Right lobe of liver (tissue), 6 donors: Measurements from ENCODE around the gene ELMO1. TPM values are rescaled to one million over a fixed set of nuclear protein-coding genes. Genes with fewer than 3 reads are reported as not detected.
"Not testable (repeated sequence)": the region's sequence is repeated elsewhere in the genome, so short reads cannot be mapped to it uniquely, and the experiment has no call there.

Source experiments
- ATAC-seq, 4 donors: fragments of 200-7000 bp; cut with Tn5 transposase; one replicate each; pipeline ENCODE4 v1.9.1; 2020; ENCODE audit warnings: mild to moderate bottlenecking in 4 of 4, moderate library complexity in 4 of 4
- DNase-seq, 3 donors: peaks; one replicate each; pipeline ENCODE4 v3.0.0-alpha.2; 2020
- H3K27ac ChIP-seq, 3 donors: fragments of 200-600 bp; one replicate each; pipeline ENCODE4 v1.8.0; 2022
- H3K27me3 ChIP-seq, 2 donors: fragments of 200-600 bp; one replicate each; pipeline ENCODE4 v1.8.0; 2022
- H3K36me3 ChIP-seq, 4 donors: fragments of 200-600 bp; sonication (generic) in 1 of 4; one replicate each; pipeline versions ENCODE4 v1.5.1 to v1.8.0; 2017 to 2022; ENCODE audit warnings: control low read depth in 1 of 4
- H3K4me1 ChIP-seq, 4 donors: fragments of 200-600 bp; sonication (generic) in 1 of 4; one replicate each; pipeline versions ENCODE4 v1.5.1 to v1.8.0; 2017 to 2022; ENCODE audit warnings: control low read depth in 1 of 4
- H3K4me3 ChIP-seq, 3 donors: fragments of 200-600 bp; one replicate each; pipeline ENCODE4 v1.8.0; 2022
- H3K9me3 ChIP-seq, 4 donors: fragments of 200-600 bp; sonication (generic) in 1 of 4; one replicate each; pipeline versions ENCODE4 v1.5.1 to v1.8.0; 2017 to 2022; ENCODE audit warnings: control low read depth in 1 of 4
- POLR2A ChIP-seq: fragments of 450-650 bp; IDR thresholded peaks from one replicate; pipeline ENCODE4 v1.6.1; 2017; ENCODE audit warnings: antibody characterized with exemption, mild to moderate bottlenecking
- WGBS: methylation state at CpG from one replicate; pipeline ENCODE4 v1.1.6; 2018; ENCODE audit warnings: low coverage, low lambda C conversion rate; ENCODE audit not compliant: insufficient coverage; ENCODE audit errors: missing lambda C conversion rate; 5-methylcytosine and 5-hydroxymethylcytosine counted together
- intact Hi-C, 2 donors: fragments of 100-400 bp; cut with DNase I; formaldehyde crosslinking; loops; one replicate each; pipeline versions ENCODE4 v1.11.2 to v1.14.1; 2022
- total RNA-seq, 6 experiments: library from RNA; depleted of rRNA in 2 of 6; stranded (reverse); fragments of >200 nt in 2 of 6; fragmentation: NEBNext Ultra II Directional in 3 of 6; extraction: Animal tissue kit (Norgen Biotek cat#: 25700) in 3 of 6; gene quantifications; one replicate each; pipeline versions ENCODE4 v1.1.0 to v1.2.4, GENCODE V29; 2016 to 2023
- TF ChIP-seq, protein P1 (sequence below), 4 donors: fragments of 200-600 bp in 3 of 4; fragments of 450-650 bp in 1 of 4; IDR thresholded peaks; one replicate each; pipeline versions ENCODE4 v1.5.1 to v1.8.0; 2016 to 2022; ENCODE audit warnings: antibody characterized with exemption in 4 of 4, mild to moderate bottlenecking in 2 of 4
- donor health status: DM: no; HTN: yes; CAD: no.
- donor health status: DM: no; HTN: no; CAD: no.
- donor health status: DM: no; HTN: no; CAD: no.
- donor health status: DM: no; HTN: yes; CAD: no.
- donor health status: DM: no; HTN: yes; CAD: no.

Gene ELMO1
- total RNA-seq, 6 experiments from 2014 or later = 18.4 to 55.4 (median 25.1) TPM

DNA sequence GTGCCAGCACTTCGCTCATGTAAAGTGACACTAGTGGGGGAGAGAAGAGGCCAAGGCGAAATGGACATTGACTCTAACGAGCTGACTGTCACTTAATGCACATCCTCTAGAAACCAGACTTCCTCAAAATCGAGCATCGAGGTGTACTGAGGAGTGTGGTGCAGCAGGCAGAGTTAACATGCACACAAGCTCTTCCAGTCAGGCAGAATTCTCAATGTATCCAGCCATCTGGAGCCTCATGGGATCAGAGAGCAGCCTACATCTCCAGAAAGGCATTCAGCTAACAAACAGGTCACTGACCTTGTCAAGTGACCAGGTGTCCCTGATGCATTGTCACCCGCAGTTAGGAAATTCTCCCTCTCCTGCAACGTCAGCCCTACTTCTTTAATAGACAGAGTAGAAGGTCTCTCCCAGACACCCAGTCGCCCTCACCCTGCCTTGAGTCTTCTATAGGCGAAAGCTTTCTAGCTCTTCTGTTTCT is 464.6 kb downstream of the ELMO1 start:
- no peak overlapping the region for H3K27ac ChIP-seq
- no peaks in the 10 kb centered on the region for H3K27me3 ChIP-seq
- no peaks in the 10 kb centered on the region for H3K9me3 ChIP-seq
- peak; percentile 74 to 83 (median 80) for ATAC-seq
- no peaks in the 10 kb centered on the region for H3K36me3 ChIP-seq
- peaks cover 0 to 29% (median 3%) of the 10 kb centered on the region in 4 donors for H3K4me1 ChIP-seq
- 54% methylated on average over 8 of the region's 9 CpGs for WGBS
- TF ChIP-seq, protein P1, sequence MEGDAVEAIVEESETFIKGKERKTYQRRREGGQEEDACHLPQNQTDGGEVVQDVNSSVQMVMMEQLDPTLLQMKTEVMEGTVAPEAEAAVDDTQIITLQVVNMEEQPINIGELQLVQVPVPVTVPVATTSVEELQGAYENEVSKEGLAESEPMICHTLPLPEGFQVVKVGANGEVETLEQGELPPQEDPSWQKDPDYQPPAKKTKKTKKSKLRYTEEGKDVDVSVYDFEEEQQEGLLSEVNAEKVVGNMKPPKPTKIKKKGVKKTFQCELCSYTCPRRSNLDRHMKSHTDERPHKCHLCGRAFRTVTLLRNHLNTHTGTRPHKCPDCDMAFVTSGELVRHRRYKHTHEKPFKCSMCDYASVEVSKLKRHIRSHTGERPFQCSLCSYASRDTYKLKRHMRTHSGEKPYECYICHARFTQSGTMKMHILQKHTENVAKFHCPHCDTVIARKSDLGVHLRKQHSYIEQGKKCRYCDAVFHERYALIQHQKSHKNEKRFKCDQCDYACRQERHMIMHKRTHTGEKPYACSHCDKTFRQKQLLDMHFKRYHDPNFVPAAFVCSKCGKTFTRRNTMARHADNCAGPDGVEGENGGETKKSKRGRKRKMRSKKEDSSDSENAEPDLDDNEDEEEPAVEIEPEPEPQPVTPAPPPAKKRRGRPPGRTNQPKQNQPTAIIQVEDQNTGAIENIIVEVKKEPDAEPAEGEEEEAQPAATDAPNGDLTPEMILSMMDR (IDR thresholded peaks at IDR 0.05) = no peak
- TF ChIP-seq POLR2A = no peak
- intact Hi-C loops = no loop called here
- DNase-seq = no peak
- H3K4me3 ChIP-seq = no peak overlapping the region

DNA sequence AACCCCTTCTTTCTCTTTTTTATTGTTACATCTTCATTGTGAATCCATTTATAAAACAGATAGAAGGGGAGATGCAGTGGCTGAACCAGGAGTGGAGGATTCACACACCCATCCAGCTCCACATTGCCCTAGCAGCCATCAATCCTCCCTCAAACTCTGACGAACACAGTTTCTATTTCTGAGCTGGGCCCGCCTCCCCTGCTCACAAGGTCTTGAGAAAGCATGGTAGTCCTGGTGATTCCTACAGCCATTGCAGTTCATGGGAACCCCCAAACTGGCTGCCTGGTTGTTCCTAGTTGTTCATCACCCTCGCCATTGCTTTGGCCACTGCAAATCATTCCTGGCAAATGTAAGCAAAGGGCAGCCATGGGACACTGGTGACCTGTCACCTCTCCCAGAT is 465.9 kb downstream of the ELMO1 start:
- ATAC-seq (no peak), DNase-seq (no peak)
- no peak overlapping the region for H3K27ac ChIP-seq
- H3K4me1 ChIP-seq = peaks cover 0 to 35% (median 3%) of the 10 kb centered on the region in 4 donors
- WGBS = no CpG with 5 or more reads among the region's 3 CpGs
- H3K27me3 ChIP-seq = no peaks in the 10 kb centered on the region
- intact Hi-C loops = no loop called here
- H3K36me3 ChIP-seq = no peaks in the 10 kb centered on the region
- no peaks in the 10 kb centered on the region for H3K9me3 ChIP-seq
- H3K4me3 ChIP-seq = no peak overlapping the region
- TF ChIP-seq POLR2A = no peak

DNA sequence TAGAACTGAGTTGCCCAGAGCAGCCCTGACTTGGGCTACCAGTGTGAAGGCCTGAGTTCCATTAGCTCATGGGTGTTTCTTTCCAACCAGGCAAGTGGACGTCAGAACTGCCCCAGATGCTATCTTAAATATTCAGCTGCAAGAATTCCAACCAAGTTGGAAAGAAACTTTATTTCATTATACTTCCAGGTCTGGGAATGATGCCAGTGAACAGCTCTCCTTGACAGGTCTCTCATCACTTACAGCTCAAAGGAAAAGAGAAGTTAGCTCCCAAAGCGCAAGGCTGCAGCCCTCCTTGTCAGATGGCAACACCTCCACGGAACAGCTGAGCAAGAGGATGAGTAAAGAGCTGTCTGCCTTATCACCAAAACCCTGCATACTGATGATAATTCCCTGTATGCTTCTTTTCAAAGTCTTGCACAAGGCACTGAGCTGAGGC is 468.8 kb downstream of the ELMO1 start:
- no peak for DNase-seq
- Histone ChIP-seq H3K27ac (no peak overlapping the region), H3K36me3 (no peaks in the 10 kb centered on the region), H3K4me3 (no peak overlapping the region), H3K4me1 (peaks cover 0 to 31% (median 4%) of the 10 kb centered on the region in 4 donors), H3K27me3 (no peaks in the 10 kb centered on the region), H3K9me3 (no peaks in the 10 kb centered on the region)
- intact Hi-C loops = loop anchor here in 1 of 2 donors (10.0 kb wide), 1 partner anchor 205 kb away; no protein-coding TSS in a partner anchor
- 78% methylated on average over 3 of the region's 3 CpGs for WGBS
- ATAC-seq = no peak
- TF ChIP-seq, protein P1 (IDR thresholded peaks at IDR 0.05) = no peak
- TF ChIP-seq POLR2A = no peak

GRCh38 chr7:36978461-36978860 is 470.2 kb downstream of the ELMO1 start:
- Histone ChIP-seq H3K27me3 (no peaks in the 10 kb centered on the region), H3K27ac (peak overlapping the region in 1 of 3 donors; percentile 57), H3K36me3 (no peaks in the 10 kb centered on the region), H3K4me3 (no peak overlapping the region), H3K4me1 (peaks cover 0 to 18% (median 4%) of the 10 kb centered on the region in 4 donors), H3K9me3 (no peaks in the 10 kb centered on the region)
- intact Hi-C loops = loop anchor here in 1 of 2 donors (10.0 kb wide), 1 partner anchor 206 kb away; no protein-coding TSS in a partner anchor
- WGBS = 92% methylated on average over 2 of the region's 2 CpGs
- DNase-seq (no peak), ATAC-seq (no peak)
- no peak for TF ChIP-seq POLR2A
- TF ChIP-seq, protein P1 (IDR thresholded peaks at IDR 0.05) = no peak

DNA sequence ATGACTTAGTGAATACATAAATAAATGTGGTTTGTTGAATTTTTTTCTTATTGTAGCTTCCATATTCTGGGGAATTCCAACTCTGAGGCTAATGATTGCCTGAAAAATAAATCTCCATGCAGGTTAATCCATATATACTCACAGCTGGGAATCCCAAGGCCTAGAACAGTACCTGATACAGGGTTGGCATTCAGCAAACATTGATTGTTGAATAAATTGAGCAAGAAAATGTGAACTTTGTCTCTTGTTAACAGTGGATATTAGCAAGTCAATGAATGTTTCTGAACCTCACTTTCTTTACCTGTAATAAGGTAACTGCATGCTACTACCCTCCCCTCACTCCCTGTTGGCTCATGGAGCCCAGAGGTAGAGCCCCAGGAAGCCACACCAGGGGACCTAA is 470.8 kb downstream of the ELMO1 start:
- no peak for DNase-seq
- Histone ChIP-seq H3K4me1 (peaks cover 0 to 23% (median 5%) of the 10 kb centered on the region in 4 donors), H3K27me3 (no peaks in the 10 kb centered on the region), H3K36me3 (no peaks in the 10 kb centered on the region), H3K4me3 (no peak overlapping the region), H3K9me3 (no peaks in the 10 kb centered on the region), H3K27ac (peak overlapping the region in 2 of 3 donors; percentile 4 to 57)
- peak; percentile 88 to 97 (median 92) for ATAC-seq
- intact Hi-C loops = loop anchor here in 1 of 2 donors (10.0 kb wide), 1 partner anchor 207 kb away; no protein-coding TSS in a partner anchor
- no peak for TF ChIP-seq POLR2A
- TF ChIP-seq, protein P1 (IDR thresholded peaks at IDR 0.05) = no peak

DNA sequence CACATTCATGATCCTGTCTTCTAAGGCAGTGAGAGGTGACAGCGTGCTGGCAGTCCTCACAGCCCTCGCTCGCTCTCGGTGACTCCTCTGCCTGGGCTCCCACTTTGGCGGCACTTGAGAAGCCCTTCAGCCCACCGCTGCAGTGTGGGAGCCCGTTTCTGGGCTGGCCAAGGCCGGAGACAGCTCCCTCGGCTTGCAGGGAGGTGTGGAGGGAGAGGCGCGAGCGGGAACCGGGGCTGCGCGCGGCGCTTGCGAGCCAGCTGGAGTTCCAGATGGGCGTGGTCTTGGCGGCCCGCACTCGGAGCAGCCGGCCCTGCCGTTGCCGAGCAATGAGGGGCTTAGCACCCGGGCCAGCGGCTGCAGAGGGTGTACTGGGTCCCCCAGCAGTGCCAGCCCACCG is 475.1 kb downstream of the ELMO1 start:
- not testable (repeated sequence) for DNase-seq, H3K27me3 ChIP-seq, H3K4me3 ChIP-seq, H3K9me3 ChIP-seq, H3K36me3 ChIP-seq, ATAC-seq
- peak overlapping the region in 1 of 3 donors; percentile 92 for H3K27ac ChIP-seq
- intact Hi-C loops = loop anchor here in 1 of 2 donors (10.0 kb wide), 1 partner anchor 211 kb away; no protein-coding TSS in a partner anchor
- peaks cover 0 to 42% (median 14%) of the 10 kb centered on the region in 4 donors for H3K4me1 ChIP-seq
- WGBS = 100% methylated on average over 2 of the region's 28 CpGs
